Left ventricle myocardium inferior (tissue), 1 donor: Measurements from ENCODE around the gene HLA-F. TPM values are rescaled to one million over a fixed set of nuclear protein-coding genes. Genes with fewer than 3 reads are reported as not detected.

Experiments used
- DNase-seq: peaks from one replicate; pipeline ENCODE4 v3.0.0-alpha.2; 2020
- H3K27ac ChIP-seq: fragments of 200-600 bp; replicated peaks from 2 replicates; pipeline ENCODE4 v1.8.0; 2021
- H3K27me3 ChIP-seq: fragments of 200-600 bp; 2 replicates; pipeline ENCODE4 v1.8.0; 2021; ENCODE audit warnings: low read depth
- H3K36me3 ChIP-seq: fragments of 200-600 bp; 2 replicates; pipeline ENCODE4 v1.8.0; 2021
- H3K4me1 ChIP-seq: fragments of 200-600 bp; 2 replicates; pipeline ENCODE4 v1.8.0; 2021
- H3K4me3 ChIP-seq: fragments of 200-600 bp; 2 replicates; pipeline ENCODE4 v1.8.0; 2021; ENCODE audit warnings: mild to moderate bottlenecking, moderate library complexity
- H3K9me3 ChIP-seq: fragments of 200-600 bp; replicated peaks from 2 replicates; pipeline ENCODE4 v1.8.0; 2021
- CTCF ChIP-seq: fragments of 200-600 bp; IDR thresholded peaks from 2 replicates; pipeline ENCODE4 v1.8.0; 2021; ENCODE audit warnings: antibody characterized with exemption, mild to moderate bottlenecking, borderline replicate concordance
- intact Hi-C: fragments of 100-400 bp; cut with micrococcal nuclease; formaldehyde crosslinking; loops from one replicate; pipeline ENCODE4 v1.11.0; 2022
- total RNA-seq: library from RNA; stranded (reverse); fragmentation: NEBNext Ultra II Directional; extraction: Animal tissue kit (Norgen Biotek cat#: 25700); gene quantifications from one replicate; pipeline ENCODE4 v1.2.1, GENCODE V29; 2021
- donor health status: DM: no; HTN: yes; CAD: no; lungs with severe emphysema.

Gene HLA-F
- total RNA-seq, 1 donor from 2014 or later = 29.4 TPM

GRCh38 chr6:29758761-29759160 lies 35.5 kb downstream of the HLA-F start:
- H3K27me3 ChIP-seq = no peaks in the 10 kb centered on the region
- no peaks in the 10 kb centered on the region for H3K9me3 ChIP-seq
- no peak for TF ChIP-seq CTCF
- H3K4me3 ChIP-seq = no peak overlapping the region
- no peak overlapping the region for H3K27ac ChIP-seq
- DNase-seq = no peak
- intact Hi-C loops = no loop called here
- H3K36me3 ChIP-seq = no peaks in the 10 kb centered on the region
- H3K4me1 ChIP-seq = peaks cover under 1% of the 10 kb centered on the region

GRCh38 chr6:29759457-29759856 lies 36.2 kb downstream of the HLA-F start:
- no peak for DNase-seq
- Histone ChIP-seq H3K27me3 (no peaks in the 10 kb centered on the region), H3K9me3 (no peaks in the 10 kb centered on the region), H3K4me3 (no peak overlapping the region), H3K36me3 (no peaks in the 10 kb centered on the region), H3K4me1 (no peaks in the 10 kb centered on the region), H3K27ac (no peak overlapping the region)
- no peak for TF ChIP-seq CTCF
- intact Hi-C loops = no loop called here

GRCh38 chr6:29760328-29760727 lies 37.1 kb downstream of the HLA-F start:
- H3K9me3 ChIP-seq = no peaks in the 10 kb centered on the region
- H3K27ac ChIP-seq = no peak overlapping the region
- H3K4me3 ChIP-seq = no peak overlapping the region
- intact Hi-C loops = no loop called here
- DNase-seq = no peak
- H3K27me3 ChIP-seq = no peaks in the 10 kb centered on the region
- no peaks in the 10 kb centered on the region for H3K36me3 ChIP-seq
- no peaks in the 10 kb centered on the region for H3K4me1 ChIP-seq
- TF ChIP-seq CTCF = no peak

GRCh38 chr6:29762051-29762450 lies 38.8 kb downstream of the HLA-F start:
- Histone ChIP-seq H3K27ac (no peak overlapping the region), H3K4me1 (no peaks in the 10 kb centered on the region), H3K4me3 (no peak overlapping the region), H3K36me3 (no peaks in the 10 kb centered on the region), H3K27me3 (no peaks in the 10 kb centered on the region), H3K9me3 (no peaks in the 10 kb centered on the region)
- no peak for DNase-seq
- intact Hi-C loops = no loop called here
- TF ChIP-seq CTCF = no peak

GRCh38 chr6:29762781-29763214 lies 39.6 kb downstream of the HLA-F start:
- no peak for DNase-seq

More at GRCh38 chr6:29762781-29763214, 39.6 kb downstream of the HLA-F start:
- Histone ChIP-seq H3K36me3 (no peaks in the 10 kb centered on the region), H3K4me3 (no peak overlapping the region), H3K27me3 (no peaks in the 10 kb centered on the region), H3K27ac (no peak overlapping the region), H3K4me1 (no peaks in the 10 kb centered on the region), H3K9me3 (no peaks in the 10 kb centered on the region)
- intact Hi-C loops = no loop called here
- no peak for TF ChIP-seq CTCF
